Kidney glomerular epithelial cell (primary cell): Measurements from ENCODE around the gene STEAP1B.
"Not testable (repeated sequence)": the region's sequence is repeated elsewhere in the genome, so short reads cannot be mapped to it uniquely, and the experiment has no call there.

ENCODE experiments used
- DNase-seq: peaks from one replicate; lab custom pipeline; 2025; lab: John Stamatoyannopoulos, UW

The STEAP1B gene

DNA sequence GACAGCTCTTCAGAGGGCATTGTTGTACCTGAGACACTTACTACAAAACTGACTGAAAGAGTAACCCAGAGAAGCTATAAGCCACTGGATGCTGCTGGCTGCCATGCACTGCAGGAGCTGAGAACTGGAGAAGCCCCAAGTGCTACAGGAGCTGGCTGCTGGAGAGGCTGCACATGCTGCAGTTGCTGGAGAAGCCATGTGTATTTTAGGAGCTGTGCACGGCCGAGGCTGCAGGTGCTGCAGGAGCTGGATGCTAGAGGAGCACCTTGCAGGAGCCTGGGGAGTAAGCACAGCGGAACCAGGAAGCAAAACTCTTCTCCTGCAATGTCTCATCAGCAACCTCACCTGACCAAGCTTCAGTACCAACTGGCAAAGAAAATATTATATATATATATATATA lies 45.5 kb downstream of the STEAP1B start:
- DNase-seq: no peak

- DNase-seq: no peak
These were observed 46.9 kb downstream of the STEAP1B start for GRCh38 chr7:22452960-22453558.

DNA sequence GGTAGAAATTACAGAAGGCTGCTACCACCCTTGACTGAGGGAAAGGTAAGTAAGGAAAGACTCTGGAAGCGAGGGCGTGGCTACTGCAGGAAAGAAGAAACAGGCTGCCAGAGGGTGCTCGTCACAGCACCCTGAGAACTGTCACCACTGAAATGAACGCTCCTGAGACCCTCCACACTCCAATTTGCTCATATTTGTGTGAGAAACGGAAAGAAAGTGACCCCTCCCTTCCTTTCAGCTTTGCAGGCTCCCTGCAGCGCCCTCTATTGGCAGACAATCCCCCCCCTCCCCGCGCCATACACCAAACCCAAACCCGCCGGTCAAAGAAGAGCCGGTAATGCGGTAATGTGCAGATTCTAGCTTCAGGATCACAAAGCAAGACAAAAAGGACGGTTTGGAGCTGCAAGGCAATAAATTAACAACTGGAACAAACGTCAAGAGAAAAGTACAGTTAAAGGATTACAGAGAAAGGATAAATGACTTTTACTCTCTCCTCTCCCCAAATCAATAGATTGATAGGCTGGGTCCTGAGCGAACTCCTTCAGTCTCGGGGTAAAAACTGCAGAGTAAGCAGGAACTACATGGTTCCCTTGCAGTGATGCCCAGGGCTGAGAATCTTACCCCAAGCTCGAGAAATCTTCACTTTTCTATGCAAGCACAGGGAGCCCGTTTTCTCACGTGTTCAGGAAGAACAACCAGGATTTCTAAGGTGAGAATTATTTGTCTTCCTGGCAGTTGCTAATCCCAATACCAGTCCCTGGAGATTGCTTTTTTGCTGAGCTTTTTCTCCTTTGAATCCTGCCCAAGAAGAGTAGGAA lies 47.6 kb downstream of the STEAP1B start:
- DNase-seq: peak; percentile 22

- DNase-seq: not testable (repeated sequence)
These were observed 50.0 kb downstream of the STEAP1B start for GRCh38 chr7:22450013-22450412.

- DNase-seq: no peak
These were observed 52.2 kb downstream of the STEAP1B start for GRCh38 chr7:22447762-22448161.

DNA sequence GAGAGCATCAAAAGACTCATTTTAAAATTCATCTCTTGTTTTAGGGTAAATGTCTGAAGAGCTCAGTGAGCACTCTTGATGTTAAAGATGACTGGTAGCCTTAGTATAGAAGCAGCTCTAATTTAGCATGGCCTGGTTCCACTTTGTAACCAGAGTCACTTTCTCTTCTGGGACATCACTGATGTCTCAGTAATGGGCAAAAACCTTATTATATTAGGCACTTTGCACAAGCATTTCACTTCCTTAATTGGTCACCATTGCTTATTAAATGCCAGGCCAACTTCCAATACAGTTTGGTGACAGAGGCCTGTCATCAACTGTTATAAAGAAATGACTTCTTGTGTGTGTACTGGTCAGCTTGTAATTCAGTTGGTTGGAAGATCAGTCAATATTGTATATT lies 53.0 kb downstream of the STEAP1B start:
- DNase-seq: no peak

DNA sequence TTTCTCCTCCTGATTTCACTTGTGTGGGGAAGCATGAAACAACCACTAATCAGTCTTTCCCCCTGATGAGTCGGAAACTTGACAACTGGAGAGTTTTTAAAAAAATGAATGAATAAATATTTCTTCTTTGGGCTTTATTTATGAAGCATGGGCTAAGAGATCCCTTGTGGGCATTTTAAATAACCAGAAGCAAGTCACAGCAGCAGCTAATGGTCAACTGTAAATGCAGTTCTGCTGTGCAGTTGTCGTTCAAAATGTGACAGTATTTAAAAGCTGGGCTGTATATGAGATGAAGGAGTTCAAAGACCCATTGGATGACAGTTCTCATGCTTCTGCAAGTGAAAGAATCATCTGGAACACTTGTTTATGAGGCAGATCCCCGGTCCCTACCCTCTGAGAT lies 54.1 kb downstream of the STEAP1B start:
- no peak for DNase-seq

DNA sequence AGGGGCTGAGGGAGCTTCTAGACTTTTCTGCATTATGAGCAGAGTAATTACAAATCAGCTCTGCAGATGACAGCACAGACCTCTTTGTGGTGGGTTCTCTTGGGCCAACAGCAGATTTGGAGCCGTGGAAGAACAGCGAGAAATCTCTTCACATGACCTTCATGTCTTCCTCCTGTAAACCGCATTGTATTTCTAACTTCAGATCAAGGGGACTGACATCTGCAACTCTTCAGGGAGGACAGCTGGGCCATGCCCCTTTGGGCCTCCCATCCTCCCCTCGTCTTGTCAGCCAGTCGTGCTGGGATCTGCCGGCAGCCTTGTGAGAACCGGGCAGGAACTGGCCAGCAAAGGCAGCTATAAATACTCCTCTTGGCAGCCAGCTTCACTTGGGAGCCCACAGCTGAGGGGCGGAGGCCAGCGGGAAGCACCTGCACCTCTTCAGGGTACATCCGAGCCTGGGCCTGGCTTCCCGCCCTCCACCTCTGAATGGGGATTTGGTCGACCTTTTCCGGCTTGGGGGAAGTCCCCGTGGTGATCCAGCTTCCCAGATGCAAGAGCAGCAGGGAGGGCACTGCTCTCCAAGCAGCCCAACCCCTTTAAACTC lies 54.7 kb downstream of the STEAP1B start:
- no peak for DNase-seq

- DNase-seq: peak; percentile 25
These were observed 55.6 kb downstream of the STEAP1B start for GRCh38 chr7:22444181-22444971.

GRCh38 chr7:22443370-22444180 lies 56.4 kb downstream of the STEAP1B start:
- no peak for DNase-seq

- DNase-seq: no peak
These were observed 57.1 kb downstream of the STEAP1B start for GRCh38 chr7:22442882-22443369.

GRCh38 chr7:22442187-22442881 lies 57.7 kb downstream of the STEAP1B start:
- no peak for DNase-seq

- no peak for DNase-seq
These were observed 58.8 kb downstream of the STEAP1B start for GRCh38 chr7:22441157-22441556.

DNA sequence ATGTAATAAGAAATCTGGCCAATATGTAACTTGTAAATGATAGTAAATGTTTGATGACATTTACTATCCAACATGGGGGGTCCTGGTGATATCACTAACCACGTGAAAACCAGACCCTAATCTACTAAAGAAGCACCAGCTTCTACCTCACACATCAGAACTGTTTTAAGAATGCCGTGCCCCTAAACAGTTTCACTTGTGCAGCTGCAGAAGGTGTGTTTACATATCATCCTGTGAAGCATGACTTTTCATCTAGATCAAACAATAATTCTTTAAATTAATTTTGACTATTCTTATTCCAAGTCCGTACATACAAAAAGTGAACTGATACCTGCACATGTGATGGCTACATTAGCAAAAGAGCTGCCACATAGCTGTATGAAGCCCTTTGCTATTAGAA lies 61.0 kb downstream of the STEAP1B start:
- no peak for DNase-seq

DNA sequence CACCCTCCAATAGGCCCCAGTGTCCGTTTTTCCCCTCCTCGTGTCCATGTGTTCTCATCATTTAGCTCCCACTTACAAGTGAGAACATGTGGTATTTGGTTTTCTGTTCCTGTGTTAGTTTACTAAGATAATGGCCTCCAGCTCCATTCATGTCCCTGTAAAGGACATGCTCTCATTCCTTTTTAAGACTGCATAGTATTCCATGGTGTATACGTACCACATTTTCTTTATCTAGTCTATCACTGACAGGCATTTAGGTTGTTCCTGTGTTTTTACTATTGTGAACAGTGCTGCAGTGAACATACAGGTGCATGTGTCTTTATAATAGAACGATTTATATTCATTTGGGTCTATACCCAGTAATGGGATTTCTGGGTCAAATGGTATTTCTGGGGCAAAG lies 63.4 kb downstream of the STEAP1B start:
- not testable (repeated sequence) for DNase-seq

DNA sequence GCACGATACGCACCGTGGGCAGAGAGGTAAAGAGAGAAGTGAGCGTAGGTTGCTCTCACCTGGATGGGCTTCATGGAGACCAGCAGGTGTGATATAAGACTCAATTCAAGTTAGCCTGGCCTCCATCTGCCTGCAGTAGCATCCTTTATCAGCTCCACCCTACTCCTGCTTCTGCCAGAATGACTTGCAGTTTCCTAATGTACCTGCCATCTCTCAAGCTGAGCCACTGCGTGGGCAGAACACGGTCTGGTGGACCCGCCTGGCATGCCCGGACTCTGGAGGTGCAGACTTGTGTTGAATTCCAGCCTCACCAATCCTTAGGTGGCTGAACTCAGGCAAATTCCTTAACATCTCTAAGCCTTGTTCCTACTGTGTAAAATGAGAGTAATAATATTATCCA lies 64.3 kb downstream of the STEAP1B start:
- DNase-seq: no peak

- DNase-seq: no peak
These were observed 64.9 kb downstream of the STEAP1B start for GRCh38 chr7:22435105-22435504.

- DNase-seq: no peak
These were observed 66.1 kb downstream of the STEAP1B start for GRCh38 chr7:22433710-22434460.

GRCh38 chr7:22433165-22433700 lies 66.8 kb downstream of the STEAP1B start:
- not testable (repeated sequence) for DNase-seq
